ENCODE measurements around the gene VWA5B1.

Gene VWA5B1

DNA sequence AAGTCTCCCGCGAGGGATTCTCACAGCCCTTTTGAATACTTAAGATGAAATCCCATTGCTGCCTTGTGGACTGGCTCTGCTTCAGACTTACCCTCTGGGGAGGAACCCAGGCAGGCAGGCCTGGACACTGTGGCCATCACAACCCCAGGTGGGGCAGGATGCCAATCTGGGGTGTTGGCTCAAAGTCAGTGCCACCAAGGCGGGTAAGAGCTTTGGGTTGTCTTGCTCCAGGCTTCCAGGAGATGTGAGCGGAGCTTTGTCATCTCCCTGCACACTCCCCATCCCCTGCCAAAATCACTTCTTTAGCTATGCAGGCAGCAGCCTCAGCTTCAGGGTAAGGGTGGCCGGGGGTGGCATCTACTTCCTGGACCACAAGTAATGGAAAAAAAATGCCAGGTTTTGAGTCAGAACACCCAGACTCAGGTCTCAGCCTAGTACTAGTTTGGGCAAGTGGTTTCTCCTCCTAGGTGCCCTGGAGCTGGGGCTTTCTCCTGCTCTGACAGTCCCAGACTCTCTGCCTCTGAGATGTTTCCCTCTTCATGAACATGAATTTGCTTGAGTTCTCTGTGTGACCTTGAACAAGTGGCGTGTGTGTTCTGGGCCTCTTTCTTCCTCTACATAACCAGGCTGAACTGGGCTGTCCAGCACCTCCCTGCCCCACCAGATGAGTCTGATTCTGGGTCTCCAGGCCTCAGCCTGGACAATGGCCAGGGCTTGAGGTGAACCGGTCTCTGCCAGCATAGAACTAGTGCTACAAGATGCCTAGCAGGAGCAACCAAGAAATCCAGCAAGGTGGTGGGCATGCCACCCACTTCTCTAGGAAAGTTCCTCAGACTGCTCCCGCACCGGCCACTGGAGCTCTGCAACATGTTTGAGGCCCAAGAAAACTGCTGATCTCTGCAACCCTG, 65.4 kb downstream of the VWA5B1 start:
- TF ChIP-seq, protein P1, sequence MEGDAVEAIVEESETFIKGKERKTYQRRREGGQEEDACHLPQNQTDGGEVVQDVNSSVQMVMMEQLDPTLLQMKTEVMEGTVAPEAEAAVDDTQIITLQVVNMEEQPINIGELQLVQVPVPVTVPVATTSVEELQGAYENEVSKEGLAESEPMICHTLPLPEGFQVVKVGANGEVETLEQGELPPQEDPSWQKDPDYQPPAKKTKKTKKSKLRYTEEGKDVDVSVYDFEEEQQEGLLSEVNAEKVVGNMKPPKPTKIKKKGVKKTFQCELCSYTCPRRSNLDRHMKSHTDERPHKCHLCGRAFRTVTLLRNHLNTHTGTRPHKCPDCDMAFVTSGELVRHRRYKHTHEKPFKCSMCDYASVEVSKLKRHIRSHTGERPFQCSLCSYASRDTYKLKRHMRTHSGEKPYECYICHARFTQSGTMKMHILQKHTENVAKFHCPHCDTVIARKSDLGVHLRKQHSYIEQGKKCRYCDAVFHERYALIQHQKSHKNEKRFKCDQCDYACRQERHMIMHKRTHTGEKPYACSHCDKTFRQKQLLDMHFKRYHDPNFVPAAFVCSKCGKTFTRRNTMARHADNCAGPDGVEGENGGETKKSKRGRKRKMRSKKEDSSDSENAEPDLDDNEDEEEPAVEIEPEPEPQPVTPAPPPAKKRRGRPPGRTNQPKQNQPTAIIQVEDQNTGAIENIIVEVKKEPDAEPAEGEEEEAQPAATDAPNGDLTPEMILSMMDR (conservative IDR thresholded peaks at IDR 0.05), result no peak
- no peak for TF ChIP-seq ZFX (IDR thresholded peaks at IDR 0.05)

DNA sequence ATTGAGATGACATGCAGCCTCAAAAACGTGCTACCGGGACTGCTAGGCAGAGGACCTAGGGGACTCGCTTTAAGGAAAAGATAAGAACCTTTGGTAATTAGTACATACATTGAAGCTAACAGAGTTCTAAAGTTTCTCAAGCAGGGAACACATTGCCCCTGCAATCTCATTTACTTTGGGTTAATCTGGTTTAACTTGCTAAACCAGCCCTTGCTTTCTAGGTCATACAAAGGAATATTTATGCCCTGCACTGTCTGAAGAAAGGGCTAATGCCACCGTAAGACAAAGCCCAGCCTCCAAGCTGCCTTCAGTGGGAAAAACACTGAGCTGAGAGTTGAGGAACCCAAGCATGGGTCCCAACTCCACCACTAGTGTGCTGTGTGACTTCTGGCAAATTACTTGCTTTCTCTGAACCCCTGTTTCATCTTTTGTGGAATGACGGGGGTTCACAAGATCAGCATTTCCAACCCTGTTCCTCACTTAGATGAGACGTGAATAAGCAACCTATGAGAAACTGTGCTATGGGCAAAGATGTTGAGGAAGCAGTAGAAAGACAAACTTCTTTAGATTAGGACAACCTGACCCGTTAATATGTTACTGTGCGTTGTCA, 66.3 kb downstream of the VWA5B1 start:
- TF ChIP-seq, protein P1 (conservative IDR thresholded peaks at IDR 0.05), result no peak
- TF ChIP-seq ZFX (IDR thresholded peaks at IDR 0.05), result no peak
- peak overlapping the region; percentile 67 for H3K27ac ChIP-seq

More for the DNA sequence above, 65.4 kb downstream of the VWA5B1 start:
- peak overlapping the region; percentile 67 for H3K27ac ChIP-seq

DNA sequence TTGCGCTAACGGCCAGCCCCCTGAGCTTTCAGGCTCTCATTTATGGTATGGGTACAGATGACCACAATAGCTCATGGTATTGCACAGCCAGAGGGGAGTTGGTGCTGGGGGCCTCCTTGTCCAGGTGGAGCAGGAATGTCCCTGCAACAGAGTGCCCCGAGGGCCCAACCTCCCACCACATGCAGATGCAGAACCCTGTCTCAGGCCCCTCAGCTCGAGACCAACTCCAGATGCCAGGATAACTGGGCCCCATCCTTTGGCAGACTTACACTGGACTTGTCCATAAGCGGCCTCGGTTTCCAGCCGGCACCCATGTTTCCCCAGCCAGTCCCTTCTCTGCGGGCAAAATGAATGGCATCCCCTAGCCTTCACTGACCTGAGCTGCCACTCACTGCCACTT, 67.1 kb downstream of the VWA5B1 start:
- TF ChIP-seq ZFX (IDR thresholded peaks at IDR 0.05), result no peak
- H3K27ac ChIP-seq, result peak overlapping the region; percentile 67

DNA sequence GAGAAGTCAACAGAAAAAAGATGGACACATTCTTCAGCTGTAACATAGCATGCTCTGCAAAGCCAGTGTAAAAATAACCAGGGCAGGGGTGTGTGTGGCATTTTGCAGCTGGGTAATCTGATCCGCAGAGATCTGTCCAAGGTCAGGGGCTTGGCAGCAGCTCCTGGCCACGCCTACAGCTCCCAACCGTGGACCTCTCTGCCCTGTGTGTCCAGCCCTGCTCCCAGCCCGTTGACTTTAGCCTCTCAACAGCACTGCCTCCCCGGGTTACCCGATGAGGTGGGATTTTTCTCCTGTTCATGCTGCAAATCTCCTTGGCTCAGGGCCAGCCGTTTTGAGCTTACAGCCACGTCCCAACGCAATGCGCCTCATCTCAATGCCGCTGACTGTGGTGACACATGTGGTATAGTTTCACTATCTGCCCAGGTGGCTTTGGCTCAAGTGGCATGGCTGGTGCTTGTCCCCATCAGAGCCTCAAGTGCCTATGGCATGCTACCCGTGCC, 68.1 kb downstream of the VWA5B1 start:
- H3K27ac ChIP-seq, result peak overlapping the region; percentile 67
- TF ChIP-seq, protein P1 (conservative IDR thresholded peaks at IDR 0.05), result no peak
- no peak for TF ChIP-seq ZFX (IDR thresholded peaks at IDR 0.05)

DNA sequence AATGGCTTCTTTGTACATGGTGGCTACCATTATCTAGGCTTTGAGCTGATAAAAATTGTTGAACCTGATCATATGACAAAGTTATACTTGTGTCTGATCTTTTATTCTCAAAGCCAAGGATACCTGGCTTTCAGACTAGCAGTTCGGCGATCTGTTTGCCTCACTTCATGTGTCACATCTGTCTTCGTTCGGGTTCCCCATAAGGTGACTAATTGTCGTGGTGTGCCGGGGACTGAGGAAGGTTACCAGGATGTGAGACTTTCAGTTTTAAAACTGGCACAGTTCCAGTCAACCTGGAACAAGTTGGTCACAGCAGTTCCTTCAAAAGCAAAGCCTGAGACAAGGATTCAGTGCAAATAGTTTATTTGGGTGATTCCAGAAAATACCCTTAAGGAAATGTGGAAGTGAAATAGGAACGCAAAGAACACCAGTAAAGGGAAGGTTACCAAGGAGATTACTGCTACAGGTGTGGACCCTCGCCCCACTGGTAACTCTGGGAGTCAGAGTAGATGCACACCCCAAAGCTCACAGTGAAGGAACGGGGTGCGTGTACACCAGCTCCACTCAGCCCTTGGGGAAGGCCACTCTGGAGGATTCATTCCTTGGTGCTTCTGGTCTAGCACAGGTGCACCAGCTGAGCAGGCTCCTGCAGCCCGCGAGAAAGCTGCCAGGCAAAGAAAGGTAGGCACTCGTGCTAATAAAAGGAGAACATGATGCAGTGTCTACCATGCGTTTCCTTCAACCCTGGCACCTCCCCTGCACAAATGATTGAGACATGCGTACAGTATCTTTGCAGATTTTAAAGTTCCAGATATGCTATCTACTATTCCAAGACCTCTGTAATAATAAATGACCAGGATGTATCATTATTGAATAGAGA, 69.0 kb downstream of the VWA5B1 start:
- peak overlapping the region; percentile 67 for H3K27ac ChIP-seq
- TF ChIP-seq, protein P1 (conservative IDR thresholded peaks at IDR 0.05), result no peak
- no peak for TF ChIP-seq ZFX (IDR thresholded peaks at IDR 0.05)

DNA sequence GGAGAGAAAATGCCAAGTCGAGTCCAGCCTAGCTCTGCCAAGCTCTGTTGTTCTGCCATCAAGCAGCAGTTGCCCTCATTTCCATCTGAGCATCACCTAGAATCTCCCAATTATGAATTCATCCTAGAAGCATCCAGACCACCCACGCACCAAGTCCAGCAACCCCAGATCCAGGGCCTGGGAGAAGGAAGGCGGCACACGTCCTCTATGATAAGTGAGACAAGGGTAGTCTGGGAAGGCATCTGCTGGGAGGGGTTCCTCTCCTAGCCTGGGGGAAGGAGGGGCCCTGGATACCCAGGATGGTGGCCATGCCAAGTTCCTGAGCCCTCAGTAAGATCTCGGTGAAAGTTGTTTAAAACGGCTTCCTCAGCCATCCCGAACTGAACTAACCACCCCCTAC, 70.7 kb downstream of the VWA5B1 start:
- no peak overlapping the region for H3K27ac ChIP-seq
- TF ChIP-seq ZFX (IDR thresholded peaks at IDR 0.05), result no peak
- TF ChIP-seq, protein P1 (conservative IDR thresholded peaks at IDR 0.05), result no peak

DNA sequence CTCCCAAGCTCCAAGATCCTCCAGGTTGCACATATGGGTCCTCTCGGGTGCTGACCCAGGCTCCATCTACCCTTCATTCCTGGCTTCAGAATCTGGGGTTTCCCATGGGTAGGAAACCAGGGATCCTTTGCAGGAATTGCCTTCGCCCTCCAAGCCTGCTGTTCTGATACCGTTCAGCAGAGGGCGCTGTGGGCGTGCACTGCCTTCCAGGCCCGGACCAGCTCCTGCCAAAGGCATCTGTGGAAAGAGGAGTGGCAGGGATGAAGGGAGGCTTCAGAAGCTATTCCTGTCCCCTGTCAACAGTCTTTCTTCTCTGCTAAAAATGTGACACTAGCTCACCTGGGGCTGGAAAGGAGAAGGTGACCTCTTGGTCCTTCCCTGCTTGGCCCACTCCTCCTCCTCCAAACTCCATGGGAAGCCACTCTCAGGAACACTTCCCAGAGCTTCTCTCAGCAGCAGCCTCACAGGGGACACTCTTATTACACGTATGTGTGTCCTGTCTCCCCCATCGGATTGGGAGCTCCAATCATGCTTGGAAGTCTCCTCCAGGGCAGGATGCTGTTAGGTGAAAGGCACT, 71.2 kb downstream of the VWA5B1 start:
- no peak for TF ChIP-seq ZFX (IDR thresholded peaks at IDR 0.05)
- TF ChIP-seq, protein P1 (conservative IDR thresholded peaks at IDR 0.05), result peak; percentile 72
- H3K27ac ChIP-seq, result no peak overlapping the region
